OCI-LY7 (cell line): ENCODE data around the gene ADPGK.

Experiments used
- CTCF ChIP-seq: fragments of 200-600 bp; sonication (generic); conservative IDR thresholded peaks from 2 replicates; pipeline ENCODE4 v1.5.1; 2014; ENCODE audit warnings: mild to moderate bottlenecking, antibody characterized with exemption, low read length, moderate library complexity, mixed read lengths
- EZH2phosphoT487 ChIP-seq: fragments of 200-600 bp; sonication (generic); IDR thresholded peaks from 2 replicates; pipeline ENCODE4 v1.6.1; 2018; ENCODE audit warnings: low read depth, borderline replicate concordance, mild to moderate bottlenecking, mixed run types, antibody characterized with exemption, low read length, moderate library complexity, mixed read lengths

GRCh38 chr15:72784456-72784876 lies 908 bp upstream of the ADPGK start:
- TF ChIP-seq CTCF, result peak; percentile 4; the same call in 1 of the 2 replicates
- no peak for TF ChIP-seq EZH2phosphoT487
